Stimulated activated CD4-positive, alpha-beta T cell treated with anti-CD3 and anti-CD28 coated beads, Interleukin-15, amount 100 ng/mL, for 48 hours (primary cell): ENCODE data around the gene GRAMD1C.
"Not testable (repeated sequence)": the region's sequence is repeated elsewhere in the genome, so short reads cannot be mapped to it uniquely, and the experiment has no call there.

Experiments used
- DNase-seq, 2 donors: peaks; one replicate each; pipeline ENCODE4 v3.0.0-alpha.2; 2020; ENCODE audit warnings: low read depth in 2 of 2

Gene GRAMD1C

GRCh38 chr3:113850391-113850790 lies 11.8 kb downstream of the GRAMD1C start:
- DNase-seq = not testable (repeated sequence)

DNA sequence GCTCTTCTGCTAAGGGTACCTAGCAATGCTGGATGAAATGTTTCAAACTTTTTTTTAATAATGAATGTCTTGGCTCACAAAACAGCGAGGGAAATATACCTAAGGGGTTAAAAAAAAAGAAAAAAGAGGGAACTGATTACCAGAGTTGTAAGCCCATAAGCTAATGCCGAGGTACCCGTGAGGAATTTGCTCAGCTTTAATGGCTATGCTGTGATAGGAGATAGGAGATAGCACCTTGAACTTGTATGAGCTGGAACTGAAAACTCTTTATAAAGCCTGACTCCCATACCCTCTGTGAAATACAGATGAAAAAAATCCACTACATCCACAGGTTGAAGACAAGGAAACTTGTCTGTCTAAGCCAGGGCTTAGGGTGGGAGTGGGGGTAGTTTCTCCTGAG lies 13.9 kb downstream of the GRAMD1C start:
- no peak for DNase-seq

DNA sequence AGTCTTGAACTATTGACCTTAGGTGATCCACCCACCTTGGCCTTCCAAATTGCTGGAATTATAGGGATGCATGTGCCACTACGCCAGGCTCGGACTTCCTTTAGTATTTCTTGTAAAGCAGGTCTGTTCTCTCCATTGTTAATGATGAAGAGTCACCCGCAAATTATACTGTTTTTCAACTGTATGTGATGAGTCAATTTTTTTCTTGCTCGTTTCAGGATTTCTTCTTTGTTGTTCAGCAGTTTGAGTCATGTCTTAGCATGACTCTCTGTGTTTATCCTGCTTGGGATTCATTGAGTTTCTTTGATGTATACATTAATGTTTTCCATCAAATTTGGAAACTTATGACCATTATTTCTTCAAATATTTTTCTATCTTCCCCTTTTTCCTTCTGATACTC lies 28.9 kb downstream of the GRAMD1C start:
- DNase-seq = no peak

DNA sequence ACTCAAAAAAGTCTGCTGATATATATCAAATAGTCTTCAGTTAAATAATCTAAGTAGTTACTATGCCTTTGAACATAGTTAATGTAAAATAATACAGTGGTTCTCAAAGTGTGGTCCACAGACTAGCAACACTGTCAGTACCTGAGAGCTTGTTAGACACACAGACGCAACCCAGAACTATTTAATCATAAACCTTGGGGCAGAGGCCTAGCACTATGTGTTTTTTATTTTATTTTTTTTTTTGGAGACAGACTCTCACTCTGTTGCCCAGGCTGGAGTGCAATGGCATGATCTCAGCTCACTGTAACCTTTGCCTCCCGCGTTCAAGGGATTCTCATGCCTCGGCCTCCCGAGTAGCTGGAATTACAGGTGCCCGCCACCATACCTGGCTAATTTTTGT lies 34.7 kb downstream of the GRAMD1C start:
- no peak for DNase-seq

GRCh38 chr3:113873814-113874526 lies 35.4 kb downstream of the GRAMD1C start:
- no peak for DNase-seq

GRCh38 chr3:113878403-113878802 lies 39.8 kb downstream of the GRAMD1C start:
- no peak for DNase-seq

- DNase-seq = no peak
Measured at GRCh38 chr3:113885050-113885449, 46.5 kb downstream of the GRAMD1C start.

DNA sequence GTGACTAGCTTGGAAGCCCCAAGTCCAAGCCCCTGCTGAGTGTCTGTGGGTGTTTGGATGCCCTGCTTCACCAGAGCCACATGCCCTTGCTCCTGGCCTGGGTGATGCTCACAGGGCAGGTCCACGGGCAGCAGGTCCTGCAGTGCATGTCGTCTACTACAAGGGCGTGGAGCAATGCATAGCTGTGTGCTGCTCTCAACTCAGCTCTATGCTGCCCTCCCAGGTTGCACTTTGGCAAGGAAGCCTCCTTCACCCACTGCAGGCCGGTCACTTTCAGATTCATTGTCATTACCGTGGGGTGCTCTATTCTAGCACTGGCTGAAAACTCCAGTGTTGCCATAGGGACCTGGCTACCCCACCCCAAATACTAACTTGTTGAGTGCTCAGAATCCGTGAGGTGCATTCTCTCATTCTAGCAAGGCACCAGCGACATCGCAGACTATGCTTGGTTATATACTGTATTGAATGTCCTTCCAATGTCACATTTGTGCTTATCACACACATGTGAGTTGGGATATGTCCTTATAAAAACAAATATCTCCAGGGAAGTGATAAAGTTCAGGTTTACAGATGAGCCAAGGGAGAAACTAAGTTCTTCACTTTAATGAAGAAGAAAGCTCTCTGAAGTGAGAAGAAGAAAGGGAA lies 51.8 kb downstream of the GRAMD1C start:
- DNase-seq = no peak

GRCh38 chr3:113894927-113895326 lies 56.3 kb downstream of the GRAMD1C start:
- DNase-seq = no peak

DNA sequence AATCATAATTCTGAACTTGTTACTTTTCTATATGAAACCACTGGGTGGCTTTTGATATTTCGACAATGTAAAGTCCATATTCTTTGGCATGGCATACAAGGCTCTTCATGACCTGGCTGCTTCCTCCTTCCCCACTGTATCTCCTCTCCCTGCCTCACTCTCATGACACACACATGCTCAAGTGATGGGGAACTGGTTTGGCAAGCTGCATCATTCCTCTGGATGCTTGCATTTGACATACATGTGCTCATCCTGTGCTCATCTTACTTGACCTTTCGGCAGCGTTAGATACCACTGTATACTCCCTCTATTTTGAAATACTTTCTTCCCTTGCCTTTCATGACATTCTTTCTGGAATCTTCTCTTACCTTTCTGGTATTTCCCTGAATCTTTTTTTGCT lies 57.4 kb downstream of the GRAMD1C start:
- DNase-seq = no peak

DNA sequence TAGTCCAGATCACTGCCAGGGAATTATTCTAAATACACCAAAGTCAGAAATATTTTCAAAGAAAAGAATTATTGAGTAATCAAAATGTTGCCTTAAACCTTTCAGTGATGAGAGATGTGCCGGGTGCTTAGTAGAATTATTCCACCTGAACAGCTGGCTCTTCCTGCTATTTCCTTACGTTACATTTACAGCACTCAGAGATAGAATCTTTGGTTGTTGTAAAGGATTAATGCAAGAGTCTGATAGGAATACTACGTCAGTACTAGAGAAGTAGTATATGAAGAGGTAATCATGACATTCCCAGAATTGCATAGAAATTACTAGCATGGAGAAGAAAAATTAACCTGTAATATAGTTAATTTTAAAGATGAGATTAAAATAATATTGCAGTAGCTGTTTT lies 58.3 kb downstream of the GRAMD1C start:
- no peak for DNase-seq

GRCh38 chr3:113897373-113897777 lies 58.8 kb downstream of the GRAMD1C start:
- no peak for DNase-seq

- DNase-seq = no peak
Measured at GRCh38 chr3:113898892-113899291, 60.3 kb downstream of the GRAMD1C start.

- DNase-seq = no peak
Measured at GRCh38 chr3:113906568-113907140, 68.1 kb downstream of the GRAMD1C start.

DNA sequence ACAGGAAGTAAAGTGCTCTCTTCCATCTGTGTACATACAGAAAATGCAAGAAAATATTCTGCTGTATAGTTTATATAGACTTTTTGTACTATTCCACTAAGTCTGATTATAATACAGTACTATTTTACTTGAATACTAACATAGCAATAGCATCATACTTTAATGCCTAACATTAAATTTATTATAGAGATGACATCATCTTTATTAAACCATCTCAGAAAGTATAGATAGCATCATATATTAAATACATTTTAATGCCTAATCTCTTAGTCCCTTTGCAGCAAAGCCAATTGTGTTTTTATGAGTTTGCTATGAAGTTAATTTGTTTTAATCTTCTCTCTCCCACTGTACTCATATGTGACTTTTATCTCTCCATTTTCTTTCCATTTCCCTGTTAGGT lies 69.5 kb downstream of the GRAMD1C start:
- no peak for DNase-seq

DNA sequence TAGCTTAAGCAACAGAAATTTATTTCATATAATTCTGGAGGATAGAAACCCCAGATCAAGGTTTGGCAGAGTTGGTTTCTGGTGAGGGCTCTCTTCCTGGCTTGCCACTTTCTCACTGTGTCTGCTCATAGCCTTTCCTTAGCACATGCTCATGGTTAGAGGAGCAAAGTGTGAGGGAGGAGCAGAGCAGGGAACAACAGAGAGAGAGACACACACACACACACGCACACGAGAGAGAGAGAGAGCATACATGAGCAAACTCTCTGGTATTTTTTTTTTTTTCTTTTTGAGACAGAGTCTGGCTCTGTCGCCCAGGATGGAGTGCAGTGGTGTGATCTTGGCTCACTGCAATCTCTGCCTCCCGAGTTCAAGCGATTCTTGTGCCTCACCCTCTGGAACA lies 72.4 kb downstream of the GRAMD1C start:
- no peak for DNase-seq

DNA sequence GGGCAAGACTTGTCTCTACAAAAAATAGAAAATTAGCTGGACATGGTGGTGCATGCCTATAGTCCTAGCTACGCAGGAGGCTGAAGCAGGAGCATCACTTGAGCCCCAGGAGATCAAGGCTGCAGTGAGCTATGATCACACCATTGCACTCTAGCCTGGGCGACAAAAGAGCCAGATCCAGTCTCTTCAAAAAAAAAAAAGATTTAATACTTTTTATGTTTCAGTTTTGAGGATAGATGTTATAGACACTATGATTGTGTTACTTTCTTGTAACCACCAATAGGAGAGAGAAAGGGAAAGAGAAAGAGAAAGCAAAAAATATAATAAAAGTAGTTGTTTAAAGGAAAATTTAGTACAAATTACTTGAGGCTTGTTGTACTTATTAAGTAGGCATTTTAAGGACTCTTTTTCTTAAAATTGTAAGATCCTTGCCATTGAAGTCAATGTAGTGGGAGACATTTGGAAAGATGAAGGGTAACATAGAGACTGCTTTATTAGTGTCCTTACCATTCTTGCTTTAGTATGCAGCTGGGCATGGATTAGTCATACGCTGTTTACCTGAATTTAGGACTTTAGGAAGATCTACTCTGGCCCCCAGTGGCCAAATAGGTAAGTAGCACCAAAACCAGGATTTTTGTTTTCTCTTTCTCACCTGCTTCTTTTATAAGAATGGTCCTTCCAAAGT lies 74.1 kb downstream of the GRAMD1C start:
- DNase-seq = peak in 1 of 2 donors; percentile 14

- no peak for DNase-seq
Measured at GRCh38 chr3:113914646-113915045, 76.1 kb downstream of the GRAMD1C start.

DNA sequence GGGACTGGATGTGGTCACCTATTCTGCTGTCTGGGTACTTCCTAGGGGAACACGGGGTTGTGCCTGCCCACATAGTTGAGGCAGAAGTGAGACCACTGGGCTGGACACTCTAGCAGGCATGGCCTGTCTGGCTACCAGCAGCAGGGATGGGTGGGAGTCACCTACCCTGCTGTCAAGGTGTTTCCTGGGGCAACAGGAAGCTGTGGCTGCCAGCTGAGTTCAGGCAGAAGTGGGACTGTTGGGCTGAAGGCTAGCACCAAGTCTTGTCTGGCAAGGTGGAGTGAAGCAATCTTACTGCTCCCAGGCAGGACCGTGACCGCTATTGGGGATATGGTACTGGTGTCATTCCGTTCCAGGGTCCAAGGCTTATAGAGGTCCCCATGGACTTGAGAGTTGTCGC lies 89.0 kb downstream of the GRAMD1C start:
- DNase-seq = no peak

- DNase-seq = no peak
Measured at GRCh38 chr3:113946831-113947230, 108.2 kb downstream of the GRAMD1C start.

DNA sequence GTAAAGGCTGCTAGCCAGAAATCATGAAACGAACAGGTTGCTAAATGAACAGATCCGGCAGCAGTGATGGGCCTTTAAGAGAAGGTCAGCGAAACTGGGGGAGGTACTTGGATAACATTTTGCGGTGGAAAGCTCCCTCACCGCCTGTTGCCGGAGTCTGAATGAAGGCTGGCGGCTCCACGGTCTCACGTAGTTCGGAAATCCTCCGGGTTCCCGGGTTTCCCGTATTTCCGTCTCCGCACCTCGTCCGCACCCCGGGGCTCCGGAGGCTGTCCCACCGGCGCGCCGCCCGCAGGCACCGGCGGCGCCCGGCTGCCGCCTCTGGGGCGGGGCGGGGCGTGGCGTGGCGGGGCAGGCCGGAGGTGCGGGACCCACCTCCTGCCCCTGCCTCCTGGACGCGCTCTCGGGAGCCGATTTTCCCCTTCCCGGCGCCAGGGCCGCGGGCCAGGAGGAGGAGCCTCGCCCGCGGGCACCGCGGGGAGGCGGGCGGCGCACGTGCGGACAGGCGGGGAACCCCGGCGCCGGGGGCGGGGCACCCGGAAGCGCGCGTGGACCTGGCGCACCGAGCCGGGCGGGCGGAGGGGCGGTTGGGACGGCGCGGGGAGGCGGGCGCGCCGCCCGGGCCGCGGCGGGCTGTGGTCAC lies 108.9 kb downstream of the GRAMD1C start, which contains the start of gene ZDHHC23:
Gene ZDHHC23, plus strand, starts transcription at position 642 of the 643 bp plus-strand sequence. CDS start 790 bp downstream, outside the sequence.
- peak; percentile 12 to 27 for DNase-seq
